K562 (cell line): ENCODE measurements around the gene USP48. TPM values are rescaled to one million over a fixed set of nuclear protein-coding genes. Genes with fewer than 3 reads are reported as not detected.

Experiments
- ETV5 ChIP-seq: sonication (generic); formaldehyde crosslinking; IDR thresholded peaks from 2 replicates; pipeline ENCODE4 v1.4.0; 2020; ENCODE audit warnings: low read depth, mild to moderate bottlenecking, missing genetic modification reagents
- HIVEP1 ChIP-seq: fragments of 250-450 bp; sonication (Bioruptor Pico); IDR thresholded peaks from 2 replicates; pipeline ENCODE4 v1.4.0; 2020; ENCODE audit warnings: mild to moderate bottlenecking
- HNRNPL ChIP-seq: fragments of 200-400 bp; formaldehyde crosslinking; IDR thresholded peaks from 2 replicates; pipeline ENCODE4 v1.6.1; 2017; ENCODE audit warnings: low read depth, mild to moderate bottlenecking, low read length
- JUN ChIP-seq, 2 experiments: sonication (generic) in 1 of 2; formaldehyde crosslinking in 1 of 2; IDR thresholded peaks; 2 replicates each; pipeline versions ENCODE4 v1.6.1 to v1.8.0; 2012 to 2022; ENCODE audit warnings: borderline replicate concordance in 2 of 2, mild to moderate bottlenecking in 2 of 2, improper control_type of control experiment in 1 of 2, low read depth in 1 of 2, low read length in 1 of 2, missing genetic modification reagents in 1 of 2
- KLF10 ChIP-seq: fragments of 250-450 bp; sonication (Bioruptor Pico); IDR thresholded peaks from 2 replicates; pipeline ENCODE4 v1.6.1; 2021; ENCODE audit warnings: matching md5 sums
- MCM2 ChIP-seq: fragments of 450-650 bp; IDR thresholded peaks from 2 replicates; pipeline ENCODE4 v1.6.1; 2017; ENCODE audit warnings: low read depth, mild to moderate bottlenecking
- NR2C2 ChIP-seq, 2 experiments: fragments of 200-800 bp in 1 of 2; sonication (Bioruptor generic) in 1 of 2; sonication (generic) in 1 of 2; formaldehyde crosslinking in 1 of 2; IDR thresholded peaks; 2 replicates each; pipeline versions ENCODE4 v1.6.1 to v1.8.0; 2016 to 2022; ENCODE audit warnings: mild to moderate bottlenecking in 1 of 2, missing compliant biosample characterization in 1 of 2, missing genetic modification characterization in 1 of 2, missing genetic modification reagents in 1 of 2
- OTX1 ChIP-seq: fragments of 450-650 bp; formaldehyde crosslinking; IDR thresholded peaks from 2 replicates; pipeline ENCODE4 v1.4.0; 2022; ENCODE audit warnings: mild to moderate bottlenecking
- SP2 ChIP-seq: IDR thresholded peaks from 2 replicates; pipeline ENCODE4 v1.6.1; 2011; ENCODE audit warnings: mild to moderate bottlenecking, low read depth, low read length, moderate library complexity; ENCODE audit not compliant: poor library complexity, severe bottlenecking; ENCODE audit errors: extremely low read depth
- TAF7 ChIP-seq: fragments of 450-650 bp; IDR thresholded peaks from 2 replicates; pipeline ENCODE4 v1.6.1; 2016; ENCODE audit warnings: missing genetic modification characterization, missing compliant biosample characterization
- ZC3H8 ChIP-seq: fragments of 450-650 bp; IDR thresholded peaks from 2 replicates; pipeline ENCODE4 v1.6.1; 2017
- ZNF134 ChIP-seq: fragments of 250-450 bp; sonication (Bioruptor Pico); conservative IDR thresholded peaks from 2 replicates; pipeline ENCODE4 v1.4.0; 2020
- ZNF217 ChIP-seq: sonication (generic); formaldehyde crosslinking; IDR thresholded peaks from 2 replicates; pipeline ENCODE4 v1.8.0; 2022; ENCODE audit warnings: mild to moderate bottlenecking, missing genetic modification reagents
- ZNF79 ChIP-seq: fragments of 250-450 bp; sonication (Bioruptor Pico); IDR thresholded peaks from 2 replicates; pipeline ENCODE4 v1.4.0; 2020; ENCODE audit warnings: low read depth, mild to moderate bottlenecking, moderate library complexity
- polyA plus RNA-seq, 8 experiments: library from polyadenylated mRNA; depleted of rRNA in 4 of 8; stranded (reverse) in 5 of 8; unstranded in 3 of 8; fragments of >200 nt; fragmentation: Nextera tagmentation in 2 of 8; fragmentation: Illumina TruSeq in 1 of 8; extraction: Ambion mirVana in 2 of 8; extraction: Trizol in 1 of 8; gene quantifications; 2 replicates each; pipeline versions ENCODE4 v1.2.1 to v1.2.3, GENCODE V29; 2011 to 2014; ENCODE audit warnings: inconsistent platforms in 1 of 8, missing spikeins in 1 of 8
- total RNA-seq, 7 experiments: library from RNA; depleted of rRNA in 6 of 7; stranded (reverse); fragments of >200 nt in 6 of 7; fragmentation: Illumina TruSeq in 2 of 7; extraction: Trizol in 2 of 7; gene quantifications; 2 replicates each; pipeline versions ENCODE4 v1.2.1 to v1.2.3, GENCODE V29; 2011 to 2021; ENCODE audit warnings: low replicate concordance in 1 of 7
- TF ChIP-seq, protein P1 (sequence below): fragments of 450-650 bp; IDR thresholded peaks from 2 replicates; pipeline ENCODE4 v1.6.1; 2016; ENCODE audit warnings: low read depth, mild to moderate bottlenecking, moderate library complexity
- TF ChIP-seq, protein P2 (sequence below): sonication (generic); formaldehyde crosslinking; IDR thresholded peaks from 2 replicates; pipeline ENCODE4 v1.8.1; 2023; ENCODE audit warnings: mild to moderate bottlenecking, missing genetic modification reagents
- TF ChIP-seq, protein P3 (sequence below): fragments of 250-450 bp; sonication (Bioruptor Pico); IDR thresholded peaks from 2 replicates; pipeline ENCODE4 v1.6.1; 2021; ENCODE audit warnings: mild to moderate bottlenecking
- TF ChIP-seq, protein P4 (sequence below): fragments of 250-450 bp; sonication (Bioruptor Pico); IDR thresholded peaks from 2 replicates; pipeline ENCODE4 v1.4.0; 2020

The USP48 gene
- total and polyA plus RNA-seq, 9 of the 15 experiments (the other 6 are each of a cell fraction or from before 2014, with no cell fraction given), result 23.3 to 123 (median 106) TPM

DNA sequence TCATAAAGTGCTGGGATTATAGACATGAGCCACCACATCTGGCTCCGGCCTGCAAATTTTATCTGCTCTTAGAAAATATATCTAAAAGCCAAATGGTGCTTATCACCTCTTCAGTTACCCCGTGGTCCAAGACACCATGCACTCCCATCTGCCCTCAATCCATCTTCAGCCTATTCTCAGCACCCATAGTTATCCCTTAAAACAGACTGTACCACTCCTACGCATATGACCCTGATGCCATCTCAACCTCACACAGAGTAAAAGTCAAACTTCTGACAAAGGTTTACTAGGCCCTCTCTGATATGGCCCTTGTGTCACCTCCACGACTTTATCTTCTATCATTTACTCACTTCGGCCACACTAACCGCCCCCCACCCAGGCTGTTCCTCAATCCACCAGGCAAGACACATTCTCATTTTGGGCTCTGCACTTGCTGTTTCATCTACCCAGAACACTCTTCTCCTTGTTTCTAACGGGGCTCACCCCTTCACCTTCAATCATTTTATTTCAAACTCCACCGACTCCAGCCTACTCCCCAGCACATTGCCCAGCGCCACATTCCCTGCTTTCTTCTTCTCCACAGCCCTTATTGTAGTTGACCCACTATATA, 33.0 kb downstream of the USP48 start (continued):
- peak; percentile 33; the same call in 1 of the 2 replicates for TF ChIP-seq JUN (IDR thresholded peaks at IDR 0.05; ENCODE audit: borderline replicate concordance, low read depth, low read length)
- TF ChIP-seq JUN (CRISPR knock-in tag; IDR thresholded peaks at IDR 0.05; ENCODE audit: borderline replicate concordance), result no peak
- no peak for TF ChIP-seq ZNF217 (CRISPR knock-in tag)
- no peak for TF ChIP-seq TAF7
- no peak for TF ChIP-seq OTX1 (CRISPR knock-in tag)
- TF ChIP-seq SP2, result no peak
- TF ChIP-seq ZNF79 (CRISPR knock-in tag), result no peak
- TF ChIP-seq HNRNPL, result no peak; the same call in 1 of the 2 replicates
- TF ChIP-seq HIVEP1 (CRISPR knock-in tag), result no peak
- no peak for TF ChIP-seq KLF10
- TF ChIP-seq ETV5 (CRISPR knock-in tag), result no peak
- TF ChIP-seq, protein P1, sequence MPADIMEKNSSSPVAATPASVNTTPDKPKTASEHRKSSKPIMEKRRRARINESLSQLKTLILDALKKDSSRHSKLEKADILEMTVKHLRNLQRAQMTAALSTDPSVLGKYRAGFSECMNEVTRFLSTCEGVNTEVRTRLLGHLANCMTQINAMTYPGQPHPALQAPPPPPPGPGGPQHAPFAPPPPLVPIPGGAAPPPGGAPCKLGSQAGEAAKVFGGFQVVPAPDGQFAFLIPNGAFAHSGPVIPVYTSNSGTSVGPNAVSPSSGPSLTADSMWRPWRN, result peak; percentile 73
- TF ChIP-seq, protein P2, sequence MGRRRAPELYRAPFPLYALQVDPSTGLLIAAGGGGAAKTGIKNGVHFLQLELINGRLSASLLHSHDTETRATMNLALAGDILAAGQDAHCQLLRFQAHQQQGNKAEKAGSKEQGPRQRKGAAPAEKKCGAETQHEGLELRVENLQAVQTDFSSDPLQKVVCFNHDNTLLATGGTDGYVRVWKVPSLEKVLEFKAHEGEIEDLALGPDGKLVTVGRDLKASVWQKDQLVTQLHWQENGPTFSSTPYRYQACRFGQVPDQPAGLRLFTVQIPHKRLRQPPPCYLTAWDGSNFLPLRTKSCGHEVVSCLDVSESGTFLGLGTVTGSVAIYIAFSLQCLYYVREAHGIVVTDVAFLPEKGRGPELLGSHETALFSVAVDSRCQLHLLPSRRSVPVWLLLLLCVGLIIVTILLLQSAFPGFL, result no peak
- TF ChIP-seq, protein P3, sequence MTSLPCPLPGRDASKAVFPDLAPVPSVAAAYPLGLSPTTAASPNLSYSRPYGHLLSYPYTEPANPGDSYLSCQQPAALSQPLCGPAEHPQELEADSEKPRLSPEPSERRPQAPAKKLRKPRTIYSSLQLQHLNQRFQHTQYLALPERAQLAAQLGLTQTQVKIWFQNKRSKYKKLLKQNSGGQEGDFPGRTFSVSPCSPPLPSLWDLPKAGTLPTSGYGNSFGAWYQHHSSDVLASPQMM, result no peak
- no peak for TF ChIP-seq ZNF134 (CRISPR knock-in tag)
- TF ChIP-seq NR2C2 (CRISPR knock-in tag; IDR thresholded peaks at IDR 0.05), result no peak
- peak; percentile 61; the same call in 1 of the 2 replicates for TF ChIP-seq NR2C2 (tag; IDR thresholded peaks at IDR 0.05)
- no peak for TF ChIP-seq ZC3H8
- TF ChIP-seq, protein P4, sequence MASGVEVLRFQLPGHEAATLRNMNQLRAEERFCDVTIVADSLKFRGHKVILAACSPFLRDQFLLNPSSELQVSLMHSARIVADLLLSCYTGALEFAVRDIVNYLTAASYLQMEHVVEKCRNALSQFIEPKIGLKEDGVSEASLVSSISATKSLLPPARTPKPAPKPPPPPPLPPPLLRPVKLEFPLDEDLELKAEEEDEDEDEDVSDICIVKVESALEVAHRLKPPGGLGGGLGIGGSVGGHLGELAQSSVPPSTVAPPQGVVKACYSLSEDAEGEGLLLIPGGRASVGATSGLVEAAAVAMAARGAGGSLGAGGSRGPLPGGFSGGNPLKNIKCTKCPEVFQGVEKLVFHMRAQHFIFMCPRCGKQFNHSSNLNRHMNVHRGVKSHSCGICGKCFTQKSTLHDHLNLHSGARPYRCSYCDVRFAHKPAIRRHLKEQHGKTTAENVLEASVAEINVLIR (CRISPR knock-in tag), result no peak
- no peak for TF ChIP-seq MCM2
